ENCODE measurements around the gene GCNT4.

GCNT4 gene

DNA sequence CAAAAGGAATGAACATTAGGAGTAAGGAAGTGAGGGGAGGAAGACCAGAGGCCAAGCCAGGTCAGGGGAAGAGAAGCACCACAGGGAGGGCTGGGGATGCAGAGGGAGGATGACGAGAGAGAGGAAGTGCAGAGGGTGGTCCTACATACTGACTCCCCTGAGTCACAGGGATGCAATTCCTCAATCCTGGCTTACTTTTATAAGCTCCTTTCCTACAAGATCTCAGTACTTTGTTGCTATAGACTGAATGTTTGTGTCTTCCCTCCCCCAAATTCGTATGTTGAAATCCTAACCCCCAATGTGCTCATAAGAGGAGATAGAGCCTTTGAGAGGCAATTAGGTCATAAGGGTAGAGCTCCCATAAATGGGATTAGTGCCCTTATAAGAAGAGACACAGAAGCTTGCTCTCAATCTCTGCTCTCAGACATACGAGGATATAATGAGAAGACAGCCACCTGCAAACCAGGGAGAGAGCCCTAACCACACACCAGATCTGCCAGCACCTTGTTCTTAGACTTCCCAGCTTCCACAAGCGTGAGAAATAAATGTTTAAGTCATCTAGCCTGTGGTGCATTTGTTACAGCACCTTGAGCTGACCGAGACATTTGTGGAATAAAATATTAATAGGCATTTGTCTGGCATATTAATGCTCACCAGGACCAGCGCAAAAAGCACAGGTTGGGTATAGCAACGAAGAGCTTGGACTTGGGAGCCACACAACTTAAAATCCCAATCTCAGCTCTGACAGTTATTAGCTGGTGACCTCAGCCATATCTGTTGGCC is 33.4 kb downstream of the GCNT4 start:
- Mint-ChIP-seq H3K36me3 (no peaks in the 10 kb centered on the region), H3K27me3 (no peaks in the 10 kb centered on the region), H3K27ac (no peak overlapping the region), H3K4me1 (peaks cover 16% of the 10 kb centered on the region), H3K9me3 (no peaks in the 10 kb centered on the region), H3K4me3 (no peak overlapping the region)
- no peak for DNase-seq
- CTCF ChIA-PET = no interaction called here

- no peak for DNase-seq
- no peaks in the 10 kb centered on the region for H3K27me3 Mint-ChIP-seq
- no peak overlapping the region for H3K27ac Mint-ChIP-seq
- no peak overlapping the region for H3K4me3 Mint-ChIP-seq
- CTCF ChIA-PET = no interaction called here
- H3K36me3 Mint-ChIP-seq = no peaks in the 10 kb centered on the region
- no peaks in the 10 kb centered on the region for H3K9me3 Mint-ChIP-seq
- H3K4me1 Mint-ChIP-seq = peaks cover 6% of the 10 kb centered on the region
These were observed 34.4 kb downstream of the GCNT4 start for GRCh38 chr5:75017971-75018370.

DNA sequence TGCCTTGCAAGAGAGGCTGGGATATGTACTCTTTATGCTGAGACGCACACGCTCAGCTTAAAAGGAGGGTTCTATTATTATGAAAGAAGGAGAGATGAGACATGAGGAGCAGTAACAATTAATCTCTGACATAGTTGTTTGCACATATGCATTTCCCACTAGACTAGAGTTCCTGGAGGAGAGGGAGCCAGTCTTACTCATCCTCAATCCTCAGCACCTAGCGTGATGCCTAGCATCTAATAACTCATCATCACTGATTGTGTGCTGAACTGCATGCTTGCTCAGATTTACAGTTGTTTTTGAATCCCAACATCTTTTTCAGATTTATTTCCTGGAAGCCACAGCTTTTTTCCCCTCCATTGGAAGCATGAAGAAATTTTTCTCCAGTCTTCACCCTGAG is 35.5 kb downstream of the GCNT4 start:
- no peak for DNase-seq
- H3K27me3 Mint-ChIP-seq = no peaks in the 10 kb centered on the region
- H3K27ac Mint-ChIP-seq = no peak overlapping the region
- no peaks in the 10 kb centered on the region for H3K9me3 Mint-ChIP-seq
- no peak overlapping the region for H3K4me3 Mint-ChIP-seq
- CTCF ChIA-PET = no interaction called here
- H3K4me1 Mint-ChIP-seq = peaks cover 2% of the 10 kb centered on the region
- H3K36me3 Mint-ChIP-seq = no peaks in the 10 kb centered on the region

DNA sequence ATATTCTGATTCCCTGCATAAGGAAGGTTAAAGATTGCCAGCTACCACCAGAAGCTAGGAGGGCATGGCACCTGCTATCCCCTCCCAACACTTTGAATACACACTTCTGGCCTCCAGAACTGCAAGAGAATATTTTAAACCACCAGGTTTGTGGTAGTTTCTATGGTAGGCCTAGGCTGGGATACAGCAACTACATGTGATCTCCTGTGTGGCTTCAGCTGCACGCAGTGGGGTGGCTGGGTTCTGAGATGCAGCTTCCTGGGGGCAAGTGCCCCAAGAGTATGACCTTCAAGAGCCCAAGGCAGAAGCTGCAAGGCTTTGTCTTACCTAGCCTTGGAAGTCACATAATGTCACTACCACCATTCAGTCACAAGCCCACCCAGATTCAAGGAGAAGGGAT is 39.6 kb downstream of the GCNT4 start:
- Mint-ChIP-seq H3K27ac (no peak overlapping the region), H3K4me1 (peaks cover 5% of the 10 kb centered on the region), H3K9me3 (no peaks in the 10 kb centered on the region), H3K4me3 (no peak overlapping the region), H3K27me3 (no peaks in the 10 kb centered on the region), H3K36me3 (no peaks in the 10 kb centered on the region)
- DNase-seq = no peak
- CTCF ChIA-PET = no interaction called here

- Mint-ChIP-seq H3K4me3 (no peak overlapping the region), H3K27me3 (no peaks in the 10 kb centered on the region), H3K27ac (no peak overlapping the region), H3K9me3 (peaks cover 4% of the 10 kb centered on the region), H3K36me3 (no peaks in the 10 kb centered on the region), H3K4me1 (peaks cover 3% of the 10 kb centered on the region)
- no peak for DNase-seq
- CTCF ChIA-PET = no interaction called here
These were observed 41.5 kb downstream of the GCNT4 start for GRCh38 chr5:75010838-75011237.

DNA sequence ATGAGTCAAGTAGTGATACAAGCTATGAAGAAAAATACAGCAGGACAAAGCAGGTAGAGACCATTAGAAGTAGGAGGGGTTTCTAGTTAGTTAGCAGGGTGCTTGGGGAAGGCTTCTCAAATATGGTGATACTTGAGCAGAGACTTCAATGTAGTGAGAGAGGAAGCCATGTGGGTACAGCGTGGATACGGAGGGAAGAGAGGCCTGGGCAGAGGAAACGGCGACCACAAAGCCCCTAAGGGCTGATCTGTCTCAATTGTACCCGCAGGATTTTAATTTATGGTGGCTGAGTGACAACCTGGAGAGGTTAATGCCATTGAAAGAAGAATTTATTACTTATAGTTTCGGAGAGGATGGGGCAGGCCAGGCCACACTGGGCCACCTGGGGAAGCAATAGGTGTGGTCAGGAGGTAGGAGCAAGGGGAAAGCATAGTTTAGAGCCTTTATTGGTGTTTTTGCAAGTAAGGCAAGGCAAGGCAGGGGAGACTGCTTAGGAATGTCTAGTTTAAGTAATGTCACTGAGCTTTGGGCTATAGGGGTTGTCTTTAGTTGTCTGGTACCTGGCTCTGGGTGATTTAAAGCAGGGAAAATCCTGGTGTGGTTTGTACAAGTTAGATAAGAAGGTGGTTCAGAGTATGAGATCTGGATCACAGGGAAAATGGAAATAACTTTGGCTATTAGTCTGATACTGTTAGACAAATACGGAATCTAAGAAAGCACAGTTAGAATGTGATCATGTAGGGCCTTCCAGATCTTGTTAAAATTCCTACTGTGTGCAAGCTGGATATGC is 42.6 kb downstream of the GCNT4 start:
- no peaks in the 10 kb centered on the region for H3K27me3 Mint-ChIP-seq
- H3K4me3 Mint-ChIP-seq = no peak overlapping the region
- H3K36me3 Mint-ChIP-seq = no peaks in the 10 kb centered on the region
- no peak for DNase-seq
- no peak overlapping the region for H3K27ac Mint-ChIP-seq
- H3K4me1 Mint-ChIP-seq = peaks cover 3% of the 10 kb centered on the region
- CTCF ChIA-PET = no interaction called here
- peaks cover 9% of the 10 kb centered on the region for H3K9me3 Mint-ChIP-seq

DNA sequence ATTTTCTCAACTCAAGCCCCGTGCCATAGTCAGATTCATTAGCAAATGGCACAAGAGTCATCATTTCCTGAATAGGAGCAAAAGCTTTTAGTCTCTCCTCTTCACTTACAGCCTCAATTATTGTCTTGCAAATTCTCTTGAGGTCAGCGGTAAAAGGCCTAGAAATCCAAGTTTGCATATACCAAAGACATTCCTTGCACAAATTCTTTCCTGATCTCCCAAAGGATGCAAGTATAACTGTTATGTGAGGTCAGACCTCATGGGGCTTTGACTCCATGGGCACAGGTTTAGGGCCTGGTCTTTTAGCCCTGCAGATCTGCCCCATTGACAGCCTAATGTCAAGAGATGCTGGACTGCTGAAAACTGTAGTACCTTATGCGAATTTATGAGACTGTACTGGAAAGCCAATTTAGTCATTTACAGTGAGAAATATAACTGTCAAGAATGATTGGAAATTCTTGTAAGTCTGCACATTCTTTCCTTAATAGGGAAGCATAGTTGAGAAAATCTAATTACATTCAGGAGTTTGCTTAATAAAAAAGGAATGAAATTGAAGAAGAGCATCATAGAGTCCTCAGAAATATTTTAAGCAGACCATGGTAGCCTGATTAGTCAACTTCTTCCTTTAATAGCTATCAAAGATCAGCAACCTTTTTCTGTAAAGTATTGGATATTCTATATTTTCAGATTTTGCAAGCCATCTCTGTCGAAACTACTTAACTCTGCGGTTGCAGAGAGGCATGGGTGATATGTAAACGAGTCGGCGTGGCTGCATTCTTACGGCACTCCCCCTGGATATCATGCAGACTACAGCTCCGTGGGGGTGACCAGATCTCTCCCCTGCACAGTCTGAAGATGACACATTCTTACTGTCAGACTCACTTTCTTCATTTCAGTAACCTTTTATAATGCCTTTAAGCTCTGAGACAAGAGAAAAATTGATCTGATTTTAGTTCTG is 45.2 kb downstream of the GCNT4 start:
- DNase-seq = no peak
- H3K36me3 Mint-ChIP-seq = no peaks in the 10 kb centered on the region
- no peak overlapping the region for H3K4me3 Mint-ChIP-seq
- no peak overlapping the region for H3K27ac Mint-ChIP-seq
- CTCF ChIA-PET = no interaction called here
- peaks cover 3% of the 10 kb centered on the region for H3K4me1 Mint-ChIP-seq
- peaks cover 4% of the 10 kb centered on the region for H3K27me3 Mint-ChIP-seq
- peaks cover 12% of the 10 kb centered on the region for H3K9me3 Mint-ChIP-seq

- H3K4me1 Mint-ChIP-seq = peaks cover 3% of the 10 kb centered on the region
- peaks cover 12% of the 10 kb centered on the region for H3K9me3 Mint-ChIP-seq
- no peak for DNase-seq
- CTCF ChIA-PET = no interaction called here
- peaks cover 4% of the 10 kb centered on the region for H3K27me3 Mint-ChIP-seq
- H3K36me3 Mint-ChIP-seq = no peaks in the 10 kb centered on the region
- no peak overlapping the region for H3K4me3 Mint-ChIP-seq
- no peak overlapping the region for H3K27ac Mint-ChIP-seq
These were observed 46.8 kb downstream of the GCNT4 start for GRCh38 chr5:75005561-75005960.
